ENCODE data around the gene THOC2. TPM values are rescaled to one million over a fixed set of nuclear protein-coding genes. Genes with fewer than 3 reads are reported as not detected.

THOC2 gene
- total and polyA plus RNA-seq, 2 of the 8 experiments (the other 6 are each of a cell fraction or from before 2014, with no cell fraction given), result 32.7 to 68.8 TPM

DNA sequence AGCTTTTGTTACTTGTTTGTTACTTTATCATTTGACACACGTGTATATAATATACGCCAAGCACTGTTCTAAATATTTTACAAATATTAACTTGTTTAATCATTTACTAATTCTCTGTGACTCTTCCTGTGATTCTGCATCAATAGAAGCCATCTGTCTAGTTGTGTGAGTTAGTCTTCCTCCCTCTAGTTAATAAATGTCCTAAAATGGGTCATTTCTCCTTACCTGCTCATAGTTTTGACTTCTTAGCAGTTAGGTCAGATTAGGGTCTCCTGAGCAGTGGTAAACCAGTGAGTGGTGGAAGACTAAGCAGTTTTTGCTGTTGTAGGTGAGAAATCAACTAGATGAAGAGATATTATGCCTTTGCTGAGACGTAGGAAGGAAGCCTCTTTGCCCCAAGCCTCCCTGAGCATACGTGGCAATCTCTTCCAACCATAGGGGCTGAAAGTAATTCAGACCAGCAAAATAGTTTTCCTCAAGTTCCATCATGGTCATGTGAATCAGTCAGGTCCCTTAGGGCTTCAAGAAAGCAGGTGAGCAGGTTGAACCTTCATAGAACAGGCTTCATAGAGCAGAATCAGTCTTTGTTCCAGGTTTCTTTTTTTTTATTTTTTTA, 38.7 kb upstream of the THOC2 start (continued):
- TF ChIP-seq CHD7 (IDR thresholded peaks at IDR 0.05; ENCODE audit: insufficient replicate concordance, low read length) (no peak), ASH2L (IDR thresholded peaks at IDR 0.05; ENCODE audit: low read length) (no peak), SP1 (IDR thresholded peaks at IDR 0.05; ENCODE audit: low read depth, low read length) (no peak), SAP30 (IDR thresholded peaks at IDR 0.05; ENCODE audit: insufficient read depth, insufficient replicate concordance, low read length) (no peak), SP2 (IDR thresholded peaks at IDR 0.05; ENCODE audit: low read length) (no peak), KDM4A (IDR thresholded peaks at IDR 0.05; ENCODE audit: low read depth, low read length, severe bottlenecking) (no peak)
- TF ChIP-seq, protein P1, sequence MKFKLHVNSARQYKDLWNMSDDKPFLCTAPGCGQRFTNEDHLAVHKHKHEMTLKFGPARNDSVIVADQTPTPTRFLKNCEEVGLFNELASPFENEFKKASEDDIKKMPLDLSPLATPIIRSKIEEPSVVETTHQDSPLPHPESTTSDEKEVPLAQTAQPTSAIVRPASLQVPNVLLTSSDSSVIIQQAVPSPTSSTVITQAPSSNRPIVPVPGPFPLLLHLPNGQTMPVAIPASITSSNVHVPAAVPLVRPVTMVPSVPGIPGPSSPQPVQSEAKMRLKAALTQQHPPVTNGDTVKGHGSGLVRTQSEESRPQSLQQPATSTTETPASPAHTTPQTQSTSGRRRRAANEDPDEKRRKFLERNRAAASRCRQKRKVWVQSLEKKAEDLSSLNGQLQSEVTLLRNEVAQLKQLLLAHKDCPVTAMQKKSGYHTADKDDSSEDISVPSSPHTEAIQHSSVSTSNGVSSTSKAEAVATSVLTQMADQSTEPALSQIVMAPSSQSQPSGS (IDR thresholded peaks at IDR 0.05; ENCODE audit: low read length), result no peak
